ENCODE data around the gene ADAM8. TPM values are rescaled to one million over a fixed set of nuclear protein-coding genes. Genes with fewer than 3 reads are reported as not detected.

ADAM8 gene
- total RNA-seq, 1 experiment from 2014 or later = 3.7 TPM

- no peak overlapping the region for H3K4me3 ChIP-seq (ENCODE audit: low read depth in 2 of 2, low read length in 2 of 2)
- CTCF ChIA-PET = no interaction called here
- intact Hi-C loops (cut with micrococcal nuclease; ENCODE audit: unreplicated experiment) = no loop called here
- no peak overlapping the region for H3K27ac ChIP-seq (ENCODE audit: low read length)
- DNase-seq (ENCODE audit: low read depth, low spot score) (no peak), ATAC-seq (no peak)
- no peaks in the 10 kb centered on the region for H3K27me3 ChIP-seq (ENCODE audit: control insufficient read depth, insufficient read depth, low read length)
- in situ Hi-C loops (cut with HindIII; ENCODE audit: low pct_unique_long_range_greater_than_20kb, low sequenced_read_pairs) = no loop called here
- H3K4me1 ChIP-seq (ENCODE audit: control insufficient read depth, insufficient read depth, low read length) = no peaks in the 10 kb centered on the region
- no peaks in the 10 kb centered on the region for H3K36me3 ChIP-seq (ENCODE audit: control insufficient read depth, insufficient read depth, low read length)
- no peaks in the 10 kb centered on the region for H3K9me3 ChIP-seq (ENCODE audit: control insufficient read depth, insufficient read depth, low read depth, low read length)
- POLR2A ChIA-PET = no interaction called here
- no TSS peak for BruUV-seq (replicated peaks)
- TF ChIP-seq CTCF (IDR thresholded peaks at IDR 0.05) (no peak), POLR2AphosphoS5 (IDR thresholded peaks at IDR 0.05; ENCODE audit: low read depth, low read length) (no peak), TCF7L2 (IDR thresholded peaks at IDR 0.05; ENCODE audit: low read depth, low read length) (no peak), REST (IDR thresholded peaks at IDR 0.05; ENCODE audit: insufficient read depth in 1 of 2, low read depth in 2 of 2, low read length in 1 of 2) (no peak), SIN3A (IDR thresholded peaks at IDR 0.05; ENCODE audit: borderline replicate concordance, insufficient read depth, low read depth, low read length) (no peak)
These were observed 57.8 kb downstream of the ADAM8 start for GRCh38 chr10:133218891-133219290.

- BruUV-seq (replicated peaks) = no TSS peak
- TF ChIP-seq SIN3A (IDR thresholded peaks at IDR 0.05; ENCODE audit: borderline replicate concordance, insufficient read depth, low read depth, low read length) = no peak
- no peak for TF ChIP-seq REST (IDR thresholded peaks at IDR 0.05; ENCODE audit: insufficient read depth in 1 of 2, low read depth in 2 of 2, low read length in 1 of 2)
- no peak for TF ChIP-seq TCF7L2 (IDR thresholded peaks at IDR 0.05; ENCODE audit: low read depth, low read length)
- no peak for TF ChIP-seq POLR2AphosphoS5 (IDR thresholded peaks at IDR 0.05; ENCODE audit: low read depth, low read length)
- no peak for TF ChIP-seq CTCF (IDR thresholded peaks at IDR 0.05)
- no peak overlapping the region for H3K4me3 ChIP-seq (ENCODE audit: low read depth in 2 of 2, low read length in 2 of 2)
- no peaks in the 10 kb centered on the region for H3K9me3 ChIP-seq (ENCODE audit: control insufficient read depth, insufficient read depth, low read depth, low read length)
- ATAC-seq (no peak), DNase-seq (ENCODE audit: low read depth, low spot score) (no peak)
- H3K36me3 ChIP-seq (ENCODE audit: control insufficient read depth, insufficient read depth, low read length) = no peaks in the 10 kb centered on the region
- POLR2A ChIA-PET = interaction anchor here (0.6 kb wide), 1 partner anchor 47 kb away, joined by 10 read pairs; no protein-coding TSS in a partner anchor
- no peaks in the 10 kb centered on the region for H3K27me3 ChIP-seq (ENCODE audit: control insufficient read depth, insufficient read depth, low read length)
- CTCF ChIA-PET = no interaction called here
- intact Hi-C loops (cut with micrococcal nuclease; ENCODE audit: unreplicated experiment) = no loop called here
- no peak overlapping the region for H3K27ac ChIP-seq (ENCODE audit: low read length)
- in situ Hi-C loops (cut with HindIII; ENCODE audit: low pct_unique_long_range_greater_than_20kb, low sequenced_read_pairs) = no loop called here
- H3K4me1 ChIP-seq (ENCODE audit: control insufficient read depth, insufficient read depth, low read length) = no peaks in the 10 kb centered on the region
These were observed 58.7 kb downstream of the ADAM8 start for GRCh38 chr10:133217800-133218589.
